HepG2 (cell line): ENCODE measurements around the gene MSMP. TPM values are rescaled to one million over a fixed set of nuclear protein-coding genes. Genes with fewer than 3 reads are reported as not detected.

ENCODE experiments used
- ARNT2 ChIP-seq: sonication (generic); formaldehyde crosslinking; IDR thresholded peaks from 2 replicates; pipeline ENCODE4 v1.8.0; 2022; ENCODE audit warnings: mild to moderate bottlenecking, low read depth, missing genetic modification reagents, moderate library complexity
- E2F5 ChIP-seq: sonication (generic); formaldehyde crosslinking; conservative IDR thresholded peaks from 2 replicates; pipeline ENCODE4 v1.4.0; 2020; ENCODE audit warnings: missing genetic modification reagents
- FOXA3 ChIP-seq: IDR thresholded peaks from 2 replicates; pipeline ENCODE4 v1.6.1; 2016; ENCODE audit warnings: missing genetic modification reagents, missing compliant biosample characterization
- NCOR1 ChIP-seq: fragments of 200-600 bp; sonication (generic); IDR thresholded peaks from 2 replicates; pipeline ENCODE4 v1.7.0; 2017; ENCODE audit warnings: antibody characterized with exemption, low read length, borderline replicate concordance
- NRL ChIP-seq: sonication (generic); formaldehyde crosslinking; IDR thresholded peaks from 2 replicates; pipeline ENCODE4 v1.5.0; 2020; ENCODE audit warnings: missing genetic modification reagents, mild to moderate bottlenecking, moderate library complexity, borderline replicate concordance
- PATZ1 ChIP-seq: sonication (generic); formaldehyde crosslinking; IDR thresholded peaks from 2 replicates; pipeline ENCODE4 v1.4.0; 2020; ENCODE audit warnings: missing genetic modification reagents
- RARA ChIP-seq: IDR thresholded peaks from 2 replicates; pipeline ENCODE4 v1.6.1; 2016; ENCODE audit warnings: missing genetic modification reagents, missing compliant biosample characterization
- RERE ChIP-seq: IDR thresholded peaks from 2 replicates; pipeline ENCODE4 v1.6.1; 2016; ENCODE audit warnings: low read depth, missing genetic modification reagents, missing compliant biosample characterization
- SAP130 ChIP-seq: IDR thresholded peaks from 2 replicates; pipeline ENCODE4 v1.6.1; 2016; ENCODE audit warnings: low read depth
- SETDB1 ChIP-seq: sonication (generic); formaldehyde crosslinking; IDR thresholded peaks from 2 replicates; pipeline ENCODE4 v1.5.1; 2020; ENCODE audit warnings: missing genetic modification reagents, mild to moderate bottlenecking, borderline replicate concordance
- SOX5 ChIP-seq: IDR thresholded peaks from 2 replicates; pipeline ENCODE4 v1.6.1; 2016; ENCODE audit warnings: borderline replicate concordance
- UBTF ChIP-seq: sonication (generic); formaldehyde crosslinking; IDR thresholded peaks from 2 replicates; pipeline ENCODE4 v1.4.0; 2020; ENCODE audit warnings: mild to moderate bottlenecking, missing genetic modification reagents
- ZMAT5 ChIP-seq: sonication (generic); formaldehyde crosslinking; IDR thresholded peaks from 2 replicates; pipeline ENCODE4 v1.5.0; 2020; ENCODE audit warnings: mild to moderate bottlenecking, low read depth, missing genetic modification reagents, borderline replicate concordance
- ZNF282 ChIP-seq: fragments of 450-650 bp; IDR thresholded peaks from 2 replicates; pipeline ENCODE4 v1.6.1; 2018; ENCODE audit not compliant: partially characterized antibody
- ZNF644 ChIP-seq: IDR thresholded peaks from 2 replicates; pipeline ENCODE4 v1.6.1; 2016; ENCODE audit warnings: low read depth
- ZNF740 ChIP-seq: sonication (generic); formaldehyde crosslinking; IDR thresholded peaks from 2 replicates; pipeline ENCODE4 v1.4.0; 2020; ENCODE audit warnings: missing genetic modification reagents
- polyA plus RNA-seq, 8 experiments: library from polyadenylated mRNA; depleted of rRNA in 3 of 8; stranded (reverse) in 7 of 8; unstranded in 1 of 8; fragments of >200 nt; fragmentation: Illumina TruSeq in 4 of 8; extraction: Trizol in 4 of 8; gene quantifications; 2 replicates each; pipeline versions ENCODE4 v1.2.1 to v1.2.3, GENCODE V29; 2011 to 2016; ENCODE audit warnings: low read depth in 4 of 8, missing spikeins in 1 of 8, mixed read lengths in 1 of 8; ENCODE audit not compliant: insufficient read depth in 1 of 8
- total RNA-seq, 5 experiments: library from RNA; depleted of rRNA; stranded (reverse); fragments of >200 nt; fragmentation: Illumina TruSeq; extraction: Trizol; gene quantifications; 2 replicates each; pipeline ENCODE4 v1.2.3, GENCODE V29; 2016; ENCODE audit warnings: low read depth in 1 of 5

MSMP gene
- total and polyA plus RNA-seq, 2 of the 13 experiments (the other 11 are each of a cell fraction or from before 2014, with no cell fraction given), result 0.24 to 0.46 TPM

GRCh38 chr9:35728041-35728971 lies 25.8 kb downstream of the MSMP start (continued):
- no peak for TF ChIP-seq ARNT2
- peak; percentile 99 for TF ChIP-seq PATZ1 (CRISPR knock-in tag)
- TF ChIP-seq E2F5 (CRISPR knock-in tag), result no peak
- TF ChIP-seq UBTF (CRISPR knock-in tag), result 0 out of 2 replicates have a peak, but pooled peaks have one; percentile 31
- no peak for TF ChIP-seq SETDB1 (CRISPR knock-in tag)
- no peak for TF ChIP-seq ZNF282
- TF ChIP-seq SOX5, result peak; percentile 66; the same call in 1 of the 2 replicates
- peak; percentile 46 for TF ChIP-seq SAP130 (CRISPR knock-in tag)
- no peak for TF ChIP-seq NRL (CRISPR knock-in tag)
- TF ChIP-seq FOXA3 (CRISPR knock-in tag), result peak; percentile 17; the same call in 1 of the 2 replicates
- peak; percentile 21; the same call in 1 of the 2 replicates for TF ChIP-seq ZNF644 (CRISPR knock-in tag)
- no peak for TF ChIP-seq ZMAT5 (CRISPR knock-in tag)
- peak; percentile 51; the same call in 1 of the 2 replicates for TF ChIP-seq RARA (CRISPR knock-in tag)
- no peak for TF ChIP-seq RERE
- peak; percentile 95 for TF ChIP-seq ZNF740 (CRISPR knock-in tag)
- TF ChIP-seq NCOR1, result peak; percentile 67; the same call in 1 of the 2 replicates
